ENCODE results near the gene ARMS2.

The ARMS2 gene

GRCh38 chr10:122454071-122454470 is 382 bp upstream of the ARMS2 start:
- DNase-seq (ENCODE audit: low read depth) = no peak

GRCh38 chr10:122455376-122456079 is 1.1 kb downstream of the ARMS2 start:
- DNase-seq (ENCODE audit: low read depth) = no peak

- no peak for DNase-seq (ENCODE audit: low read depth)
These were observed 3.5 kb downstream of the ARMS2 start for GRCh38 chr10:122457934-122458333.

- no peak for DNase-seq (ENCODE audit: low read depth)
These were observed 4.2 kb downstream of the ARMS2 start for GRCh38 chr10:122458693-122459092.

GRCh38 chr10:122459561-122460273 is 5.3 kb downstream of the ARMS2 start:
- DNase-seq (ENCODE audit: low read depth) = no peak

GRCh38 chr10:122460891-122461293 is 6.4 kb downstream of the ARMS2 start:
- DNase-seq (ENCODE audit: low read depth) = no peak

- peak; percentile 86 for DNase-seq (ENCODE audit: low read depth)
These were observed 6.9 kb downstream of the ARMS2 start, which contains the start of gene HTRA1 for GRCh38 chr10:122461367-122461728. Gene HTRA1 (plus strand): TSS chr10:122461553. CDS start chr10:122461653, 100 bp downstream.

- no peak for DNase-seq (ENCODE audit: low read depth)
These were observed 7.5 kb downstream of the ARMS2 start for GRCh38 chr10:122461729-122462532.

GRCh38 chr10:122462533-122463465 is 8.3 kb downstream of the ARMS2 start:
- peak; percentile 71 for DNase-seq (ENCODE audit: low read depth)

- no peak for DNase-seq (ENCODE audit: low read depth)
These were observed 9.2 kb downstream of the ARMS2 start for GRCh38 chr10:122463466-122464249.

GRCh38 chr10:122464250-122464510 is 9.7 kb downstream of the ARMS2 start:
- DNase-seq (ENCODE audit: low read depth) = no peak

GRCh38 chr10:122464586-122464985 is 10.1 kb downstream of the ARMS2 start:
- no peak for DNase-seq (ENCODE audit: low read depth)

GRCh38 chr10:122465401-122466040 is 11.1 kb downstream of the ARMS2 start:
- DNase-seq (ENCODE audit: low read depth) = no peak

- DNase-seq (ENCODE audit: low read depth) = peak; percentile 36
These were observed 12.5 kb downstream of the ARMS2 start for GRCh38 chr10:122466951-122467381.

- DNase-seq (ENCODE audit: low read depth) = no peak
These were observed 13.2 kb downstream of the ARMS2 start for GRCh38 chr10:122467701-122468100.

- no peak for DNase-seq (ENCODE audit: low read depth)
These were observed 14.0 kb downstream of the ARMS2 start for GRCh38 chr10:122468307-122468925.

GRCh38 chr10:122468926-122469781 is 14.7 kb downstream of the ARMS2 start:
- peak; percentile 98 for DNase-seq (ENCODE audit: low read depth)

GRCh38 chr10:122469848-122470247 is 15.4 kb downstream of the ARMS2 start:
- DNase-seq (ENCODE audit: low read depth) = no peak

GRCh38 chr10:122471531-122472177 is 17.2 kb downstream of the ARMS2 start:
- no peak for DNase-seq (ENCODE audit: low read depth)

All from fibroblast of gingiva (primary cell).